ENCODE data around the gene C9.

- no peak for TF ChIP-seq CTCF (IDR thresholded peaks at IDR 0.05)
- no peak for TF ChIP-seq POLR2A (IDR thresholded peaks at IDR 0.05)
- TF ChIP-seq POLR2AphosphoS5 (IDR thresholded peaks at IDR 0.05; ENCODE audit: insufficient read depth in 1 of 2, low read depth in 1 of 2) = no peak
These were observed 69.6 kb downstream of the C9 start for GRCh38 chr5:39294736-39295135.

Measured in vagina (tissue), 2 donors.